MV-4-11 (cell line): Measurements from ENCODE around the gene ZNHIT3.

Experiments
- DNase-seq: peaks from one replicate; lab custom pipeline; 2025; lab: John Stamatoyannopoulos, UW

ZNHIT3 gene

DNA sequence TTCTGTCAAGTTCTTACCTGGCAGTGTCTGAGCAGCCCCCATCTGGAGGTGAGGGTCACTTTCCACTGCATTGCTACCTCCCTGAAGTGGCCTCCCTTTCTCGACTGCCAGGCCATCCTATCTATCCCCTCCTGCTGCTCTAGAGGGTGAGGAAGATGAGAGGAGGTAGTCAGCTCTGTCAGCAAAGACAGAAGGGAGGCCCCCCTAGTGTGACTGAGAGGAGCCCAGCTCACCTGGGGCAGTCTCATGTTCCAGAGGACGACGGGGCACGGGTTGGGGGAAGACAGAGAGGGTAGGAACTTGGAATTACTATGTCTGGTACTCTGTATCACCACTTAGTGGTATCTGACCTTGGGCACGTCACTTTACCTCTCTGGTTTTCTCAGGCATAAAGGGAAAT lies 26.2 kb downstream of the ZNHIT3 start:
- DNase-seq, result no peak

DNA sequence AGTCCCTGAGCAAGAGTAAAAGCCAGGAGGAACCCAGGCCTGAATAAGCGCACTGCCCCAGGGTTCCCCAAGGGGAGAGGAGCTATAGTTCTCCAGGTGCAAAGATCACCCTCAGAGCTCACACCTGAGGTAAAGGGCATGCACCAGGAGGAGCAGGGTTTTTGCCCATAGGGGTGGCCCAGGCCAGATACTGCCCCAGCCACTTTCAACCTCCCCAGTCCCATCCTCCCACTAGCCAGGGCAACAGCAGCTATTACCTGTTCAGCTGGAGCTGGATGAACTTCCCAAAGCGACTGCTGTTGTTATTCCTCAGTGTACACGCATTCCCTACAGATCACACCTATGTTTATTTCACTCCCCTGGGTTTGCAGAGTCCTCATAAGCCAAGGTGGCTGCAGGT lies 28.4 kb downstream of the ZNHIT3 start:
- no peak for DNase-seq

GRCh38 chr17:36515837-36516236 lies 29.4 kb downstream of the ZNHIT3 start:
- DNase-seq, result no peak

DNA sequence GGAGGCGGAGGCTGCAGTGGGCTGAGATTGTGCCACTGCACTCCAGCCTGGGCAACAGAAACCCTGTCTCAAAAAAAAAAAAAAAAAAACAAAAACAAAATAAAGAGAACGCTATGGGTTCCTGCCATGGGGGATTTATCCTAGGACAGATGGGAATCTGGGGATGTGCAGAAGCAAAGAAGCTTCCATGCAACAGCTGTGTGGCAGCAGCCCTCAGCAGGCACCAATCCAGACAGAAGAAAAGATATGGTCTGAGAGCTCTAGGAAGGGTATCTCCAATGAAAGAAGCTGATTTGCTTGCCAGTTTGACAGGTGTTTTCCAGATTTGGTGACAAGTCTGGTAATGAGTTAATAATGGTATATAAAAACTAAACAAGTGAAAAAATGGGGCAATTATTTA lies 36.6 kb downstream of the ZNHIT3 start:
- no peak for DNase-seq

GRCh38 chr17:36524428-36524876 lies 38.0 kb downstream of the ZNHIT3 start:
- DNase-seq, result no peak

- no peak for DNase-seq
Measured at GRCh38 chr17:36525113-36525512, 38.6 kb downstream of the ZNHIT3 start.

DNA sequence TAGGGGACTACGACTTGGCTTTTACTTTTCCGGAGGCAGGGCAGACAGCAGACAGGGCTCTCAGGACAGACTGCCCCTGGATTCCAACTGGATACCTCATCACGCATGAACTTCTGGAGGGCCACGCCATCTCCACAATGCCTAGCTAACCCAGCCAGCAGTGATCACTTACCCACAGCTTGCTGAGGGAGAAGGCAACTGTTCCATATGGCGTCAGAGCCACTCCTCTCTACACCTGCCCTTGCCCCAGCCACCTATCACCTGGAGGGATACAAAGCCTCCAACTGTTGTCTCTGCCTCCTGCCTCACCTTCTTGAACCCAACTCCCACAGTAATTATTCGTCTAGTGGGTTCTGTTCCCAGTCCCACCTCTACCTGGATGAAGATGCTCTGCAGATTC lies 39.4 kb downstream of the ZNHIT3 start:
- no peak for DNase-seq

DNA sequence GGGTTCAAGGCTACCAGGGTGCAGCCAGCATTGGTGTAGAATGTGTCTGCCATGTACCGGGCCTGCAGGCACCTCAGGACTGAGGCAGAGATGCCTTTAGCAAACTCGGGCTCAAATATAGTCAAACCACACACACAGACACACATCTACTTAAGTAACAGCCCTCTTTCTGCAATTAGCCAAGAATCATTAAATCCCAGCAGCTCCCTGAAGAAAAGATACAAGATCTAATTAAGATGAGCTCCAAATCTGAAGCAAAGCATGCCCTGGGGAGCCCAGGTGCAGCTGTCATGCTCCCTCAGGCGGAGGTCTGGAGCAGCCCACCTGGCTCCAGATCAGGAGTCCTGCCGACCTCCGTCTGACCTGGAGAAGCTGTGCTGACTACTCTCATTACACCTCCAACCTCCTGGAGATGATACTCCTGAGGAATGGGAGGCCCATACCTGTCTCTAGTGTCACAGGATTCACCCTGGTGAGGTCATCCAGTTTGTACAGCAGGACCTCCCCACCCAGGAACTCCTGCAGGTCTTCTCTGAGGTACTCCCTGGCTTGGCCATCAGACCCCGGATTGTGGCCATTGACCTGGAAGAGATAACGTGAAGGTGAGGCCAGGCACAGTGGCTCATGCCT lies 41.3 kb downstream of the ZNHIT3 start:
- no peak for DNase-seq

DNA sequence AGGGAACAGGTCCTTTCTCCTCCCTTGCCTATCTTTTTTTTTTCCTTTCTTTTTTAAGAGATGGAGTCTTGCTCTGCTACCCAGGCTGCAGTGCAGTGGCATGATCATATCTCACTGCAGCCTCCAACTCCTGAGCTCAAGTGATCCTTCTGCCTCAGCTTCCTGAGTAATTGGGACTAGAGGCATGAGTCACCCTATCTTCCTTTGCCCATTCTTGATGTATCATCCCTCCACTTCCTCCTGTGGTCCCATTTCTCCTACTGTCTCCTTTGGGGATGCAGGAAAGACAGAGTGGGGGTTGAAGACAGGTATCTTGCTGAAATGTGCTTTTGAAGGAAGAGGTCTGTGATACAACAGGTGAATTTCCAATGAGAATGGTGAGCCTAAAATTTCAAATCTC lies 42.6 kb downstream of the ZNHIT3 start:
- no peak for DNase-seq

DNA sequence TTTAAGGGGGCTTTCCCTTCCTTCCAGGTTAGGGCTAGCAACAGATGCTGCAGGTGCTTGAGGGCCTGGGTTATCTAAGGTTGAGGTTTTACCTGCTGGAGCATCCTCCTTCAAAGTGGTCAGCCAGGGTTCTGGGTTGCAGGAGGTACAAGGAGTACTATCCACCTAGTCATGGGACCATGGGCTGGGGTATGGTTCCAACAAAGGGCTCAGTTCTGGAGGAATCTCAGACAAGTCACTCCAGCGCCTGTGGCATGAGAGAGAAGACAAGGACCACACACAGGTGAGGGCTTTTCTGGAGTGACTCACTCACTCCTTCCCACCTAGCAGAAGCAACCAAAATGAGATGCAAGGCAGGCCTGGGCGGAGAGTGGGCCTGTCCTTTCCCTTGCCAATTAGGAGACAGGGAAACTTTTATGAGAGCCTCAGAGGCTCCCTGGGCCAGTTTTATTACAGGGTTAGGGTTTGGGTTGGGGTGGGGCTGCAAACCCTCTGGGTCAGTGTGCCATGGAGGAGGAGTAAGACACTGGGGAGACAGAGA lies 46.0 kb downstream of the ZNHIT3 start:
- no peak for DNase-seq

- DNase-seq, result no peak
Measured at GRCh38 chr17:36533935-36534839, 47.7 kb downstream of the ZNHIT3 start.

DNA sequence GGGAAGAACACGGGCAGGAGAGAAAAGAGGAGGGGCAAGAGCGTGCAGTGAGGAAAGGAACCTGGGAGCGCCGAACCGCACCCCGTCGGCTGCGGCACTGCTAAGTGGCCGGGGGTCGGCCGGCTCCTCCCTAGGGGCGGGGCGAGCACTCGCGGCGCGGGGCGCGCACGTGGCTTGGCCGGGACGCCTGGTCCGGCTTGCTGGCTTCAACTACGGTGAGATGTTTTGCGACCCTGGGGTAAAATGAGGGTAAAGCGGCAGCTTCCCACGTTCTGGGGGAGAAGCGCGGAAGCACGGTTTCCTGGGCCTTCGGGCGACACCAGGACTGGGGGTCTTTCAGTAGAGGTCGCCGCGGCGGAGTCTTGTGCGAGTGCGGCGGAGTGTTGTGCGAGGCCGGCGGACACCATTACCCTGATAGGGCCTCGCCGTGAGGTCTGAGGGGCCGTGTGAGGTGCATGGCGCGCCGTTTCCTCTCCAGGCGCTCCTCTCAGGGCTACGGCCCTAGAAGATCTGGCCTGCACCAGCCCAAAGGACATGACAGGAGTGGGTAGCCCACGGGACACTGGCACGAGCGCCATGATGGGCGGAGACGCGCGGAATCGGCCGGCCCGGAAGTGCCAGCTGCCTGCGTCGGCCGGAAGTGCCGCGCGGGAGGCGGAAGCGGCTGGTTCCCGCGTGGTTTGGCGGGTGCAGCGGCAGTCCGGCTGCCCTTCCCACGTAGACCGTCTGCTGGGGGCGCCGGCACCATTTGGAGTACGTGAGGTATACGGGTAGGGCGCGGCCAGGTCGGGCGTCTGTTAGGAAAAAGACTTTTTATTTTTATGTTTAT lies 48.6 kb downstream of the ZNHIT3 start, which contains the start of the genes MYO19 and PIGW:
Gene MYO19, minus strand, starts transcription at position 29 of the 829 bp plus-strand sequence. CDS start 2,330 bp downstream, outside the sequence.
Gene PIGW, plus strand, starts transcription at position 148 of the 829 bp plus-strand sequence. CDS start 2,115 bp downstream, outside the sequence.
- DNase-seq, result peak; percentile 87

DNA sequence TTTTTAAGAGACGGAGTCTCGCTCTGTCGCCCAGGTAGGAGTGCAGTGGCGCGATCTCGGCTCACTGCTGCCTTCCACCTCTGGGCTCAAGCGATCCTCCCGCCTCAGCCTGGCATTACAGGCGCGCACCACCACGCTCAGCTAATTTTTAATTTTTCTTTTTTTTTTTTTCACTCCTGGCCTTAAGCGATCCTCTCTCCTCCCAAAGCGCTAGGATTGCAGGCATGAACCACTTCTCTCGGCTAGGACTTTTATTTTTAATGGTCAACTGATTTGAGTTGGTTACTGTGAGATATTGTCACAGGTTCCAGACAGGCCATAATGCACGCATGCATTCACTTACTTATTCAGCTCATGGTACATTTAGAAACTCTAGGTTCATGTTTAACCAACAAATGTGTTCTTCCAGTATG lies 49.2 kb downstream of the ZNHIT3 start:
- DNase-seq, result no peak

DNA sequence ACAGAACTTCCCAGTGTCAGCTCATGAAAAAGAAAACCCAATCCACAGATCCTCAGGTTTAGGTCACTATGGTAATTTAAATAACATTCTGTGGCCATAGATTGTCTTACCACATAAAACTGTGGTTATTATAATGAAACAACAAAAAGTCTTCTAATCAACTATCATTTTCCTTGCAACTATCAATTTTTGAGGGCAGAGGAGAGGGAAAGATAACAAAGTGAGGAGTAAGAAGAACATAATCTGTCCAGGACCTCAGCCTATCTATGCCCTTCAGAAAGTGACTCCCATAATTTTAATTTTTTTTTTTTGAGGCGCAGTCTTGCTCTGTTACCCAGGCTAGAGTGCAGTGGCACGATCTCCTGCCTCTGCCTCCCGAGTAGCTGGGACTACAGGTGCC lies 54.2 kb downstream of the ZNHIT3 start:
- DNase-seq, result no peak

DNA sequence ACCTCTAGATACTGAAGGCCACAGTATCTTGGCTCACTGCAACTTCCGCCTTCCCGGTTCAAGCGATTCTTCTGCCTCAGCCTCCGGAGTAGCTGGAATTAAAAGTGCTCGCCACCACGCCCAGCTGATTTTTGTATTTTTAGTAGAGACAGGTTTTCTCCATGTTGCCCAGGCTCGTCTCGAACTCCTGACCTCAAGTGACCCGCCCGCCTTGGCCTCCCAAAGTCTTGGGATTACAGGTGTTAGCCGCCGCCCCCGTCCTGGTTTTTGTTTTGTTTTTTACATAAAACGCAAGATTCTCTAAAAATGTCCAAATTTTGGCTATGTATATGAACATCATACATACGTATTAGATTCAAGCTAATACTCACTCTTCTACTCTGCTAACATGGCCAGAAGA lies 56.3 kb downstream of the ZNHIT3 start:
- DNase-seq, result no peak

GRCh38 chr17:36544044-36544306 lies 57.5 kb downstream of the ZNHIT3 start:
- DNase-seq, result peak; percentile 67

GRCh38 chr17:36544307-36545076 lies 58.0 kb downstream of the ZNHIT3 start, which contains the start of gene GGNBP2:
Gene GGNBP2 (plus strand): TSS chr17:36544919. CDS start chr17:36545725, 806 bp downstream.
- peak; percentile 85 for DNase-seq

DNA sequence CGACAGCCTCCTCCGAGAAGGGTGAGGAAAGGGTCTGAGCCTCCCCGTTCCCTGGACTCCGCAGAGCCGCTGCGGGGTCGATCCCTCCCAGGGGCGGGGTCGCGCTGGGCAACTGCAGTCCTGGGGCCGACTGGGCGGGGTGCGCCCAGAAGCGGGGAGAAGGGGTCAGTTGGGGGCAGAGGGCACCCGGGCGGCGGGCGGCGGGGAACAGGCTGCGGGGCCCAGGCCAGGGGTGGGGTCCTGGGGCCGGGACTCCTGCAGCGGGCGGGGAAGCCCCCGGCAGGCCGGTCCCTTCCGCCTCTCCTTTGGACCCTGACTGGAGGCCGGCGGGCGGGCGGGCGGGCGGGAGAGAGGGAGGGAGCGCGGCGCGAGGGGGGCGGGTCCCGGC lies 58.6 kb downstream of the ZNHIT3 start:
- no peak for DNase-seq
